OCI-LY1 (cell line): ENCODE results near the gene CEBPG.

ENCODE experiments used
- EZH2 ChIP-seq: fragments of 200-600 bp; sonication (generic), shearing (Covaris generic); IDR thresholded peaks from 2 replicates; pipeline ENCODE4 v1.8.0; 2017; ENCODE audit warnings: borderline replicate concordance, mixed run types, mild to moderate bottlenecking, antibody characterized with exemption, low read length, moderate library complexity, mixed read lengths
- TF ChIP-seq, protein P1 (sequence below): fragments of 200-600 bp; sonication (generic), shearing (Covaris generic); IDR thresholded peaks from 2 replicates; pipeline ENCODE4 v1.5.1; 2017; ENCODE audit warnings: mild to moderate bottlenecking, antibody characterized with exemption, low read length, moderate library complexity, mixed read lengths

DNA sequence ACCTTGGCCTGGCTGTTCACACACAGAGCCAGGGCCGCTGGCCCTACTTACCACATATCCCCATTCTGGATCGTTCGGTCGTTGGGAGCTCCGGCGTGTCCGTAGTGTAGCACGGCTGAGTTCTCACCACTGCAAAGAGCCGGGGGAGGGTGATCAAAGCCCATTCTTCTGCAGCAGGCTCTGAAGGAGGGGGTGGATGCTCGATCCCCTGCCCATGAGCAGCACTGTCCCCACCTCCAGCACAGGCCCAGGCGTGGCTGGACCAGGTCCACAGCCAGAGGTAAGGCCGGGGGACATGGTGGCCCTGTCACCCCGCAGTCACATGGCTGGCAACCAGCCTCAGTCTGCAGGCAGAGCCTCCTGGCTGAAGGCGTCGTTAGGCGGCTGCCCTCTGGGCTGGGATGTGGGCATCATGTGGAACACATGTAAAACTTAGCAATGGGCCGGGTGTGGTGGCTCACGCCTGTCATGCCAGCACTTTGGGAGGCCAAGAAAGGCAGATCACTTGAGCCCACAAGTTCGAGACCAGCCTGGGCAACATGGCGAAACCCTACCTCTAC is 38.2 kb downstream of the CEBPG start:
- TF ChIP-seq, protein P1, sequence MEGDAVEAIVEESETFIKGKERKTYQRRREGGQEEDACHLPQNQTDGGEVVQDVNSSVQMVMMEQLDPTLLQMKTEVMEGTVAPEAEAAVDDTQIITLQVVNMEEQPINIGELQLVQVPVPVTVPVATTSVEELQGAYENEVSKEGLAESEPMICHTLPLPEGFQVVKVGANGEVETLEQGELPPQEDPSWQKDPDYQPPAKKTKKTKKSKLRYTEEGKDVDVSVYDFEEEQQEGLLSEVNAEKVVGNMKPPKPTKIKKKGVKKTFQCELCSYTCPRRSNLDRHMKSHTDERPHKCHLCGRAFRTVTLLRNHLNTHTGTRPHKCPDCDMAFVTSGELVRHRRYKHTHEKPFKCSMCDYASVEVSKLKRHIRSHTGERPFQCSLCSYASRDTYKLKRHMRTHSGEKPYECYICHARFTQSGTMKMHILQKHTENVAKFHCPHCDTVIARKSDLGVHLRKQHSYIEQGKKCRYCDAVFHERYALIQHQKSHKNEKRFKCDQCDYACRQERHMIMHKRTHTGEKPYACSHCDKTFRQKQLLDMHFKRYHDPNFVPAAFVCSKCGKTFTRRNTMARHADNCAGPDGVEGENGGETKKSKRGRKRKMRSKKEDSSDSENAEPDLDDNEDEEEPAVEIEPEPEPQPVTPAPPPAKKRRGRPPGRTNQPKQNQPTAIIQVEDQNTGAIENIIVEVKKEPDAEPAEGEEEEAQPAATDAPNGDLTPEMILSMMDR = no peak
- no peak for TF ChIP-seq EZH2
